GM19324 (cell line): Measurements from ENCODE around the gene SSC5D.
"Not testable (repeated sequence)": the region's sequence is repeated elsewhere in the genome, so short reads cannot be mapped to it uniquely, and the experiment has no call there.

ENCODE experiments used
- ATAC-seq: cut with Tn5 transposase; IDR thresholded peaks from one replicate; pipeline ENCODE4 v1.9.1; 2021; ENCODE audit warnings: mild to moderate bottlenecking, moderate library complexity; ENCODE audit not compliant: unreplicated experiment, low FRiP score

SSC5D gene

DNA sequence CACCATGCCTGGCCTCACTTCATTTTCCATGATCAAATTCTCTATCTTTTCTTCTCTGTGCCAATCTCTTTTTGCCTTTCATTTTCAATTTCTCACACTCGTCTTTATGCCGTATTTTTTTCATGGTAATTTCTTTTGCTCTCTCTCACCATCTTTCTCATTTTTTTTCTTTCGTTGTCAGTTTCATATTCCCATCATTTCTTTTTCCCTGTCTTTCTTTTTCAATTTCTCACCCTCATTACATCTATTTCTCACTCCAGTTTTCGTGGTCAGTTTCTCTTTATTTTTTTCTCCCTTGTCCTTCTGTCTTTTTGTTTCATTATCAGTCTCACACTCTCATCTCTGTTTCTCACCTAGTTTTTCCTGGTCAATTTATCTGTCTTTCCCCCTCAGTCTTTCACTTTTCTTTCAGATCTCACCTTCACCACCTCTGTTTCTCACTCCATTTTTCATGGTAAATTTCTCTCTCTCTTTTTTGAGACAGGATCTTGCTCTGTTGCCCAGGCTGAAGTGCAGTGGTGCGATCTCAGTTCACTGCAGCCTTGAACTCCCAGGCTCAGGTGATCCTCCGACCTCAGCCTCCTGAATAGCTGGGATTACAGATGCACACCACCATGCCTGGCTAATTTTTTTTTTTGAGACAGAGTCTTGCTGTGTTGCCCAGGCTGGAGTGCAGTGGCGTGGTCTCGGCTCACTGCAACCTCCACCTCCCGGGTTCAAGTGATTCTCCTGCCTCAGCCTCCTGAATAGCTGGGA lies 14.1 kb downstream of the SSC5D start:
- ATAC-seq: no peak

DNA sequence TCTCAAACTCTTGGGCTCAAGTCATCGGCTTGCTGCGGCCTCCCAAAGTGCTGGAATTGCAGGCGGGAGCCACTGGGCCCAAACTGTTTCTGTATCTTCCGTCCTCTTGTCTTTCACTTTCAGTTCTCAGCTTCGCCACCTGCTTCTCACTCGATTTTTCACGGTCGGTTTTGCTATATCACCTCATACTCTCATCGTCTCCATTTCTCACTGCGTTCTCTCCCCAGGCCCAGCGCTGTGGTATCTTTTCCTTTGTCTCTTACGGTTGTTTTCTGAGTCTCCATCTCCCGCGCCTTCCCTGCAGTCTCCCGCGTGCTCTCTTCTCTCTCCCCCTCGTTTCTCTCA lies 14.9 kb downstream of the SSC5D start:
- no peak for ATAC-seq

DNA sequence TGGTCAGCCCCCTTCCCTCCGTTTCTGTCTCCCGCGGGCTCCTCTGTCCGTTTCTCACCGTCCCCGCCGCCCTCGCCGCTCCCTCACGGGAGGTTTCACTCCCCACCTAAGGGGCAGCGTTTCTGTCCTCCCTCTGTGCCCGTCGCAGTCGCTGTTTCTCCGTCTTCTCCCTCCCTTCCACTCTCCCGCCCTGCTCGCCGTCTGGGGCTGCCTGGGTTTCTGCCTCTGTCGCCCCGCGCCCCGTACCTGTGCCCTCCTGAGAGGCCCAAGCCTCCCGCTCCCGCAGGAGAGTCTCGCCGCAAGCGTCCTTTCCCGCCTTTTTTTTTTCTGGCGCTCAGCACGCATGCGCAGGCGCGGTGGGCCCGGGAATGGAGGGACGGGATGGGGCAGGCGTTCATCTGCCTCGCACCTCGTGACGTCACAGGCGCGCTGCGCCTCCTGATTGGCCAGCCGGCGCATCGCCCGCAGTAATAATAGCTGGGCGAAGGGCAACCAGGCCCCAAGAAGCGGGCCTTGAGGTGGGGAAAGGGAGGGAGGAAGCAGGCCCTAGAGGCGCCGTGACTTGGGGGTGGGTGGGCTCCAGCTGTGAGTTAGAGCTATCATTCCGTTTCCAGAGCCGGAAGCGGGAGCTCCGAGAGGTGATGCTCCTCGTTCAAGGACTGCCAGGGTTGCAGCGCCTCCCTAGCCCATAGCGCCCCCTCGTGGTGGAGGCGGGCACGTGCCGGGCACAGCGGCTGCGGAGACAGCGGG lies 15.4 kb downstream of the SSC5D start:
- peak; percentile 95 for ATAC-seq

DNA sequence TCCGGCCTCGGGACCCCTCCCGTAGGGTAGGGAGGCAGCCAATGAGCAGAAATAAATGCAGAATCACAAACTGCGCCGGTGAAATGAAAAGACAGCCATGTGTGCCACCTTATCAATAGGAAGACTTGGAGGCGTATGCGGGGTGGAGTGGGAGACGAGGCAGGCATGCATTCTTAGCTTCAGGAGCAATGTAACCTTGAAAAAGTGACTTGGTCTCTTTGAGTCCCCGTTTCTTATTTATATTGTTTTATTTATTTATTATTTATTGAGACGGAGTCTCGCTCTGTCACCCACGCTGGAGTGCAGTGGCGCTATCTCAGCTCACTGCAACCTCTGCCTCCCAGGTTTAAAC lies 16.0 kb downstream of the SSC5D start:
- ATAC-seq: no peak

DNA sequence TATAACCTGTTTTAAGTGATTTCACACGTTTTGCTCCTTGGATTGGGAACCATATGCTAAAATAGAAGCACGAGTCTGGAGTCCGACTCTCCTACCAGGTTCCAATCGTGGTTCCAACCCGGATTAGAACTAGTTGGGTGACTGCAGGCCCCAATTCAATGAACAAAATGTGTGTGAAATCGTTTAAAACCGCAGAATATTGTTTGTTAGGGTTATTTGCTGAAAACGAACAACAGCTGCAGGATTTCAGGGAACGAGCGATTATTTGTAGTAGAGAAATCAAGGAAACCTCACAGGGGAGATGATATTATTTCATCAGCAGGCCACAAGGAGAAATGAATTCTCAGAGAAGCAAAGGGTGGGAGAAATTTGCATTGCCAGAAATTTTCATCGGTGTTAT lies 16.7 kb downstream of the SSC5D start:
- ATAC-seq: no peak

DNA sequence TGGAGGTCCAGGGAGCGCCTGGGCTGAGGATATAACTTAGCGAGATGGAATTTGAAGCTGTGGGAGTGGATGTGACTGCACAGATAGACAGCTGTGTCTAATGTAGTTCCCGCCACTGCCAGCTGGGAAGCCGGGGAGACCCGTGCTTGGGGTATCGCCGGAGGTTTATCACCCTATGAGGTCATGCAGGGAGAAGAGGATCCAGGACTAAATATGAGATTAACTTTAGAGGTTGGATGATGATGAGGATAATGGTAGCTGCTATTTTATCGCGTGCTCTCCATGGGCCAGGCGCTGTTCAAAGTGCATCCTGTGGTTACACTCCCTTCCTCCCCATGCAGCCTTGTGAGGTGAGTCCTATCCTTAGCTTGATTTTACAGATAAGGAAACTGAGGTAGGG lies 19.9 kb downstream of the SSC5D start:
- ATAC-seq: no peak

DNA sequence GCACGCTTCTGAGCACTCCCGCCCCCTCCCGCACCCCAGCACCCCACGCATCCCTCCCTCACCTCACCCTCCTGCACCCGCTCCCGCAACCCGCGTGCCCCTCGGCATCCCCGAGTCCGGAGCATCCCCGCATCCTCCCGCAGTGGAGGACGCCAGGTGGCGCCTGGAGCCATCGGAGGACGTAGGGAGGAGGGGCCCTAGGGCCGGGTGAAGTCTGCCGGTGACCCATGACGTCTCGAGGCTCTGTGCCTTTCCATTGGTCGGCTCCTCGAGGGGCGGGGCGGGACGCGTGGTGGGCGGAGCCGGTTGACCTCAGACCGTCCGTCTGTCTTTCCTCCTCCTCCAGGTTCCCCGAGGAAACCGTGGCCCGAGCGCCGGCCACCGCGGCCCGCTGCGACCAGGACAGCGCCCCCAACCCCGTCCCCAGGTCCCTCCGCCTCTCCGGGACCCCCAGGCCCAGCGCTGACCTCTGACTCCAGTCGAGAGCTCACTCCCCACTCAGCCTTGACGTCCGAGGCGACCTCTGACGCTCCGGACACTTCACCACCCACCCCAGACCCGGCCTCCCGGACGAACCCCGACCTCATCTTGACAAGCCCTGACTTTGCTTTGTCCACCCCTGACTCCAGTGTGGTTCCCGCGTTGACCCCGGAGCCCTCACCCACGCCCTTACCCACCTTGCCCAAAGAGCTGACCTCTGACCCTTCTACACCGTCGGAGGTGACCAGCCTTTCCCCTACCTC lies 28.8 kb downstream of the SSC5D start:
- peak; percentile 95 for ATAC-seq

DNA sequence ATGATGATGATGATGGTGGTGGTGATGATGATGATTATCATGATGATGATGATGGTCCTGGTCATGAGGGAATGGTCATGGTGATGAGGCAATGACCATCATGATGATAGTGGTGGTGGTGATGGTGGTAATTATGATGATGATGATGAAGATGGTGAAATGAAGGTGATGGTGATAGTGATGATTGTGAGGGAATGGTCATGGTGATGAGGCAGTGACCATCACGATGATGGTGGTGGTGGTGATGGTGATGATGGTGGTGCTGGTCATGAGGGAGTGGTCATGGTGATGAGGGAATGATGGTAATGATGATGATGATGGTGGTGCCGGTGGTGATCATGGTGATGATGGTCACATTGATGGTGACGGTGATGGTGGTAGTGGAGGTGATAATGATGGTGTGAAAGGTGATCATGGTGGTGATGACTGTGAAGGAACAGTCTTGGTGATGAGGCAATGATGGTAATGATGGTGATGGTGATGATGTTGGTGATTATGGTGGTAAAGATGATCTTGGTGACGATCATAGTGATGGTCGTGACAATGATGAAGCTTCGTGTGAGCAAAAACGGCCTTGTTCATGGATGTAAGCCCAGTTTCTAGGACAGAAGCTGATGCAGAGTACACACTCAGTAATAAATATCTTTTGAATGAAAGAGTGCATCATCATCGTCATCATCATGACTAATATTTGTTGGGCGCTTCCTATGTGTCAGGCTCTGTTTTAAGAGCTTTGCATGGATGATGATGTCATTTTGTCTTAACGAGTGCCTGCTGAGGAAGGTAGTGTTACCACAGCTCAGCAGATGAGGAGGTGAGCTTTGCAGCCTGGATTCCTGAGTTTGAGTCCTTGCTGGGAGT lies 31.4 kb downstream of the SSC5D start:
- no peak for ATAC-seq

DNA sequence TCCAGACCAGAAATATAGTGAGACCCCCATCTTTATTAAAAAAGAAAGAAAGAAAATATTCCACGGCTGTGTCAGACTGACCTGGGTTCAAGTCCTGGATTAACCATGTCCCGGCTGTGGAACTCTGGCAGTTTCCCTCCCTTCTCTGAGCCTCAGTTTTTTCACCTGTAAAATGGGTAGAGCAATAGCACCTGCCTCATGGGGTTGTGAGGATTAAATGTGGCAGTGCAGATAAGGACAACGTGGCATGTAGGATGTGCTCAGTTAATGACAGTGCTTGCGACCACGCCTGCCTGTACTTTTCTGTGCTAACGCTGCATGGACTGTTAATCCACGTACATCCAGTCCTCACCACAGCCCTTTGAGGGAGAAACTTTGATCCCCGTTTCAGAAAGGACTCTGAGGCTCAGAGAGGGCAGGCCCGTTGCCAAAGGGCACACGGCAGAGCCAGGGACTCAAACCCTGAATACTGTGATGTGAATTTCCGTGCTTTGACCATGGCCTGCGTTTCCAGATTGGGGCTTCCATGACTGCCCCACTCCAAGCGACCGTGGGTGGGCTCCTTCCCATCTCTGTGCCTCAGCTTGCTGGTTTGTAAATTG lies 32.6 kb downstream of the SSC5D start:
- ATAC-seq: no peak

DNA sequence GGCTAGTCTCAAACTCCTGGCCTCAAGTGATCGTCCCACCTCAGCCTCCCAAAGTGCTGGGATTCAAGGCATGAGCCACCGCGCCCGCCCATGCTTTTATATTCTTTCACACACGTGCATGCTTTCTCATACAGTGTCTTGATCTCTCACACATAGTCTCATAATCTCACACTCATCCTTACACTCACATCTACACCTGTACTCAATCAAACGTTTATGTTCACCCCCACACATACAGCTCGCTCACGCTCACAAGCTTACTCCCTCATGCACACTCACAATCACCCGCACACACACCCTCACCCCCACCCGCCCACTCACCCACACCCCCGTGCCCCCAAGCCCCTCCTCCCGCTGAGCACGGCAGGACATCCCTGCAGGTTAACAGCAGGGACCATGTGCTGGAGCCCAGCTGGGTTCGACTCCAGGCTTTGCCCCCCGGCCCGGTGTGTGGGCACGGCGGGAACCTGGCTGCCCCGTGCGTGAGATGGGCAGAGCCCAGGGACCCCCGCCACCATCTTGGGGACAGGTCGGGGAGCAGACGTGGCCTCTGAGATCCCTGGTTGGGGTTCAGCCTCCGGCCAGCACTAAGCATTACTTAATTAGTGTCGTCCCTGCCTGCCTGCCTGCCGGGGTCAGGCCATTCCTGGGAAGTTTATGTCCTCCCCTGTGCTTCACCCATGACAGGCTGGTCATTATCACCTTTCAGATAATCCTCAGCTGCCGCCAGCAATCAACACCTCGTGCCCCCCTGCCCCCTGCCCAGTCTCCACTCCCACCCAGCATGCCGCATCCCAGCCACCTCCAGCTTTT lies 37.3 kb downstream of the SSC5D start:
- ATAC-seq: no peak

DNA sequence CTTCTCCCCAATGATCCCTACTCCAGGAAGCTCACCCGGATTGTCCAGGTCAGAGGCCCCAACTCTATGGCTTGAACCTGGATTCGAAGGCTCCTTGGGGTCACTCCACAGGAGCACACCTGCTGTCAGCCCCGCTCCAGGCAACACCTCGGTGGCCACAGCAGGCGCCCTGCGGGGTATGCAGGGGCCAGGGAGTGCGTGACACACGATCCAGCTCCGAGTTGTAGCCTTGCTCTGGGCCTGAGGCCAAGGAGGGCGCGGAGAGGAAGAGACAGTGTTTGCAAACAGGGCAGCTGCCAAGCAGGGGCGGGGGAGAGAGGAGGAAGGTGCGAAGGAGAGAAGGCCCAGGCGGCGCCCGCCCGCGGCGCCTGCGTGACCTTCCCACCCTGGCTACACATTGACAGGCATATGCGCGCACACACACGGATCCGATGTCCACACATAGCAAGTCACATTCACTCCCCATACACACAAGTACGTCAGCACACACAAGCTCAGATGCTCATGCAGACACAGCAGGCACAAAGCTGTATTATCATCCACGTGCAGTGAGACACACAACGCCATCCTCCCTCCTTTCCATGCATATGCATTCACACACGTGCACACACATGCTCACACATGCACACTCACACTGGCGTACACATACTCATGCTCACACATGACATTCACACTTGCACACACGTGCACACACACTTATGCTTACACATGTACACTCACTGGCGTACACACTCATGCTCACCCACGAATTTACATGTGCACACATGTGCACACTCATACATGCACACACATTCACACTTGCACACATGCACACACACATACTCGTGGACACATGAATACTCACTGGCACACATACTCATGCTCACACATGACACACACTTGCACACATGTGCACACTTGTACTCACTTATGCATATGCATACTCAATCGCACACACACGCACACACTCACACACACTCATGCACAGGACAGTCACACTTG lies 38.3 kb downstream of the SSC5D start:
- ATAC-seq: no peak

DNA sequence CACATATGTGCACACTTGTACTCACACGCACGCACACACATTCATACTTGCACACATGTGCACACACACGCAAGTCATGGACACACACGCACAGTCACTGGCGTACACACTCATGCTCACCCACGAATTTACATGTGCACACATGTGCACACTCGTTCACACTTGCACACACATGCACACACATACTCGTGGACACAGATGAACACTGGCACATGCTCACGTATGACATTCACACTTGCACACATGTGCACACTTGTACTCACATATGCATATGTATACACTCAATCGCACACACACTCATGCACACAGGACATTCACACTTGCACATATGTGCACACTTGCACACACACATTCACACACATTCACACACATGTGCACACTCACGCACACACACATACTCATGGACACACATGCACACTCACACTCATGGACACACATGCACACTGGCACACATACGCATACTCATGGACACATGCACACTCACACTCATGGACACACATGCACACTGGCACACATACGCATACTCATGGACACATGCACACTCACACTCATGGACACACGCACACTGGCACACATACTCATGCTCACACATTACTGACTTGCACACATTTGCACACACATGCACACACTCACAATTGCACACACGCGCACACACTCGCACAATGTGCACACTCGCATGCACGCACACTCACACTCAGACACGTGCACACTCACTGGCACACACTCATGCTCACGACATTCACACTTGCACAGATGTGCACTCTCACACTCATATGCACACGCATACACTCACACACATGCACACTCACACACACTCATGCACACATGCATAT lies 39.2 kb downstream of the SSC5D start:
- ATAC-seq: no peak

DNA sequence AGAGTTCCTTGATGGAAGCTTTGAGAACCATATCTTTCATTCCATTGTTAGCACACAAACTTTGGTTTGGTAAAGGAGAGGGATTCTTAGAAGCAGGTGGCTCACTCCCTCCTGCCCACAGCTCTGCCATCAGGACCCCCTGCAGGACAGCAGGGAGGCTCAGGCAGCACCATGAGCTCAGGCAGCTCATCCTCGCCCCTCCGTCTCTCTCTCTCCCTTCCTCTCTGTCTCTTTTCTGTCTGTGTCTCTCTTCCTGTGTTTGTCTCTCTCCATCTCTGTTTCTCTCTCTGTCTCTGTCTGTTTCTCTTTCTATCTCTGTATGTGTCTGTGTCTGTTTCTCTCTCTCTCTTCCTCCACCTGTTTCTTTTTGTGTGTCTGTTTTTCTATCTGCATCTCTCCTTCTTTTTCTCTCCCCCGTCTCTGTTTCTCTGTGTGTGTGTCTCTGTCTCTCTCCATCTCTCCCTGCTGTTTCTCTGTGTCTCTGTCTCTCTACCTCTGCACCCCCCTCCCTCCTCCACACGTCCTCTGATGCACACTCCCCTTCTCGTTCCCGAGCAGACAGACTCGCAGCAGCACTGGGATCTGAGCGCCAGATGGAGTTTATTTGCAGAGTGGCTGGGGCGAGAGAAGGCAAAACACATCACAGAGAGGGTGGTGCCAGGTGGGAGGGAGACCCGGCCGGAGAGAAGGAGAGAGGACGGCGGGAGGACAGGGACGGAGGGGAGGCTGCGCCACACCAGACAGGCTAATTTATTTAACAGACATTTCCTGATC lies 40.0 kb downstream of the SSC5D start:
- no peak for ATAC-seq

DNA sequence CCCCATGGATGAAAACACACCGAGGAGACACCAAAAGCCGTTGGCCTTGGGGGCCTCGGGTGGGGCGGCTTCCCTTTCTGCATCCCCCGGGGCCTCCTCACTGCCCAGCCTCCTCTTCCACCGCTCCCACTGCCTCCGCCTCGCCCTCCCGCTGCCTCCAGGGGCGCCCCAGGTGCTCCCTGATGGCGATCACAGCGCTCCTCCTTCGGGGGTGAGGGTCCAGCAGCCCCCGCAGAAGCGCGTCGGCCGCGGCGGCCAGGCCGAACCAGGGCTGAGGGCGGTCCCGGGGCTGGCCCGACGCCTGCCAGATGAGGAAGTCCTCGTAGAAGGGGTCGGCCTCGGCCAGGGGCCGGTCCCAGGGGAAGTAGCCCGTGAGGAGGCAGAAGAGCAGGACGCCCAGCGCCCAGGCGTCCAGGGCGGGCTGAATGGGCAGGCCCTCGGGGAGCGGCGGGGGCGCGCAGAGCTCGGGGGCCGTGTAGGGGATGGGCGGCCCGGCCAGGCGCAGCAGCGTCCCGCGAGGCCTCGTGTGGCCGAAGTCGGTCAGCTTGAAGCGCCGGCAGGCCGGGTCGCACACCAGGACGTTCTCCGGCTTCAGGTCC lies 41.5 kb downstream of the SSC5D start:
- ATAC-seq: no peak

DNA sequence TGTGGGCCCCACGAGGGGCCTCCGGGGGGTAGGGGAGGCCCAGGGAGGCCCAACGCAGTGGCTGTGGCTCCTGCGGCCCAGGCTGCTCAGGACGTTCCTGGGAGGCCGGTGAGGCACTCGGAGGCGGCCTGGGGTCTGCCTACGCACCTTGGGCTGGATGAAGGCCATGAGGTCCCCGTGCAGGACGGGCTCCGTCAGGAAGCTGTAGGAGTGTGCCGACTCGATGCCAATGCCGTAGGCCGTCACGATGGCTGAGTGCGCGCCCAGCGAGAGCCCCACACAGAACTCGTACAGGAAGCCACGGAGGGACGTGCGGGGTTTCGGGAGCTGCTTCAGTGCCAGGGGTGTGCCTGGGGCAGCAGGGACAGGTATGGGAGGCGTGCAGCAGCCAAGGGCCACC lies 42.8 kb downstream of the SSC5D start:
- no peak for ATAC-seq

DNA sequence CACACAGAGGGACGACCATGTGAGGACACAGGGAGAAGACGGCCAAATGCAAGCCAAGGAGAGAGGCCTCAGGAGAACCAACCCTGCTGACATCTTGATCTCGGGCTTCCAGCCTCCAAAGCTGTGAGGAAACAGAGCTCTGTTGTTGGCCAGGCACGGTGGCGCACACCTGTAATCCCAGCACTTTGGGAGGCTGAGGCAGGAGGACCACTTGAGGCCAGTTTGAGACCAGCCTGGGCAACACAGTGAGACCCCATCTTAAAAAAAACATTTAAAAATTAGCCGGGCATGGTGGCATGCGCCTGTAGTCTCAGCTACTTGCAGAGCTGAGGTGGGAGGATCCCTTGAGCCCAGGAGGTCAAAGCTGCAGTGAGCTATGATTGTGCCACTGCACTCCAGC lies 46.0 kb downstream of the SSC5D start:
- not testable (repeated sequence) for ATAC-seq
